GM18909 (cell line): Measurements from ENCODE around the gene AMBP.
"Not testable (repeated sequence)": the region's sequence is repeated elsewhere in the genome, so short reads cannot be mapped to it uniquely, and the experiment has no call there.

ENCODE experiments used
- ATAC-seq: cut with Tn5 transposase; IDR thresholded peaks from one replicate; pipeline ENCODE4 v1.9.1; 2021; ENCODE audit warnings: mild to moderate bottlenecking; ENCODE audit not compliant: unreplicated experiment, poor library complexity

The AMBP gene

DNA sequence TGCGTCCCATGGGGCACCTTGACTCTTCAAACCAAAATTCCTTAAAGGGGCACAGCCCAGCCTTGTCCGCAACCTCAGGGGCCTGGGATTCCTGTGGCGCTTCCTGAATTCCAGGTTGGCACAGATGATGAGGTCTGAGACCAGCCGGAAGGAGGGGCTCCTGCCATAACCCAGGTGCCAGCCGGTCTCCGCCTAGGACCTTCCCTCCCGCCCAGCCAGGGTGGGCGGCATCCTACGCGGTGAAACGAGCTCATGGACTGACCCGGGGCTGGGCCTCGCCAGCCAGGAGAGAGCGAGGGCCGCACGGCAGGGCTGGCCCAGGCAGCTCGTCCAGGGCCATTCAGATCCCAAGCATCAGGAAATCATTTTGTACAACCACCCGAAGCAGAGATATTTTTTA is 23.0 kb downstream of the AMBP start:
- no peak for ATAC-seq

DNA sequence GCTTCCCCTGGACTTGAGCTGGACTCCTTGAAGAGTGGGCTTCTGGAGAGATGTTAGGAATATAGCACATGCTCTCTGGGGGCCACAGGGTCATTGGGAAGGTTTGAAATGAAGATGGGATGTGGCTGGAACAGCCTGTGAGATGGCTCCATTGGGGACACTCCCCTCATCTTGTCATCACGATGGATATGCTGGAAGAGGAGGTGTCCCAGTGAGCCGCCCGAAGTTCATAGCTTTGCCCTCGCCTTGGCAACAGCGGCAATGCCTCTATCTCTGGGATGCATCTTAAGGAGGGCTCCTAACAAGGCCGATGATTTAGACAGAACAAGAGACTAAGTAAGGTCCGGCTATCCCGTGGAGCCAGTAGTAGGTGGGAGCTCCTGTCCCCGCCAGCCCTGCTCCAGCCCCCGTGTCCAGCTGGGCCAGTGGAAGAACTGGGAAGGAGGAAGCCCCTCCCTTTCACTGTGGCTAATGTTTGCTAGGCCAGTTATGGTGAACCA is 23.9 kb downstream of the AMBP start:
- ATAC-seq, result no peak

DNA sequence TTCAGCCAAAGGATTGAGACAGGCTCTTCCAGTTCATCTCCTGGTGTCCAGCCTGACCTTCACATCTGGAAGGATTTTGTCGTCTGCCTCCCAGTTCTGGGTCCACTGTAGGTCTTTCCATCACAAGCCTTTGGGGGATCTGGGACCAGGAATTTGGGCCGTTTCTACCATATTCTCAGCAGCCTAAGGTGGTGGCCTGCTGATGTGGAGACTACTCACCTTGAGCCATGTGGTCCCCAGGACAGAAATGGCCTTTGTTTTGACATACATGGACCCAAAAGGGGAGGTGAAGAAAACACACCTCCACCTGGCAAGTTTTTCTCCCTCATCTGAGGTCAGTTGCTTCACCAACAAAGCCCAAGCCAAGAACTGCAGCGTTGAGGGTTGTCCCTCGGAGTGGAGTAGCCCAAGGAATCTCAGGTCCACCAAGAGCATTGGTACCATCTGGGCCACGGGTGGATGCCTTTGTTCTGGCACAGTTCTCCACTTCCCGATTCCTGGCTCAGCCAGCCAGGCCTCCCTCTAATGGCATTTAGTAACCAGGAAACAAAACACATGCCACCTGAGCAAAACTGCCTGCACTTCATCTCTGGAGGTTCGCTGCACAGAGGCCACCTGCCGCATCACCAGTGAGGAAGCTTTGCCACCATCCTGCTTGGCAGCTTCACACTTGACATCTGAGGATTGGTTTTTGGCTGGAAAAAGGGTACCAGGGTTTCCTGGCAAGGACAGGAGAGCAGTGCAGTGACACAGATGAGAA is 24.7 kb downstream of the AMBP start:
- no peak for ATAC-seq

DNA sequence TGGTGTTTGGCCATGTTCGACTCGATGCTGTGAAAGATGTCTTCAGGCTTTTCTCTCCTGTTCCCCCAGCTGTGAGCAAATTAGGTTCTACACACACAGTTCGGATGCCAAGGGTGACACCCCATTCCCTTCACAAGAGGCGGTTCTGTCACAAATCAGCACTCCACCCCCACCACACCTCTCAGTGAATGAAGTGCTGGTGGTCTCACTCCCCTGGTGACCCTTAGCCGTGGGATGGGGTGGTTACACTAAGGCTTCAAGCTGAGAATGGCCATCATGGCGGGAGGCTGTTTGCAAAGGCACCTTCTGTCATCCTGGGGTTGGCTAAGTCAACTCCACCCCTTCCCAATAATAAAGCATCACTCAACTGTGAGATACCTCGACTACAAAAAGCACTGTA is 26.4 kb downstream of the AMBP start:
- no peak for ATAC-seq

DNA sequence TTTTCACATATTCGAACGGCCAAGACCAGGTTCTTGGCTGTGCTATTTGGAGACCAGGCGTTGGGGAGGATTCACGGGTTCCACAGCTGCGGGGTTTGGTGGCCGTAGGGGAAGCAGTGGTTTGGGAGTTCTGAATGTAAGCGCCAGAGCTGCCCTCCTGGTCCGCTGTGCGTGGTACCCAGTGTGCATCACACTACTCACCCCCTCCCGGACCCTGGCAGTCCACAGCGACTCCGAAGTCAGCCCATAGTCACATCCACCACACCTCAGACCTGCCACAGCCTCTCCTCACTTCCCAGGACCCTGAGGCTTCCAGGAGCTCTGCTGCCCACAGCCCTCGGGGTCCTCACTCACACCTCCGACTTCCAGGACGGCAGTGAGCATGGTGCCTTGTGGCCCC is 26.8 kb downstream of the AMBP start:
- no peak for ATAC-seq

DNA sequence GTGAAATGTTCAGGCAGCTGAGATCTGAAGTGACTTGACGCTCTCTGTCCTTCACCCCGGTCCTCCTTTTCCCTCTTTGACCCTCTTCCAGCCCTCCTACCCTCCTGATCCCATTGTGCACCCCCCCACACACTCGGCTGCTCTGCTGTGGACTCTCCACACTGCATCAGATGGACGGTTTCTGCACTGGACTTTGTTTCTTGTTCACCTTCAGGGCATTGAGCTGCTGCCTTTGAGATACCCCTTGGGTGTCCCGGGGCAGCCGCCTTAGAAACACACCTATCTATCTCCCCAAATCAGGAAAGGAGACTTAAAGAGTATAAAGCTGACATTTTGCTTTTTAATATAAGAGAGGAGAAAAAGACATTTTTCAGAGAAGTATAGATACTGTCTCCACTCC is 27.5 kb downstream of the AMBP start:
- ATAC-seq, result no peak

DNA sequence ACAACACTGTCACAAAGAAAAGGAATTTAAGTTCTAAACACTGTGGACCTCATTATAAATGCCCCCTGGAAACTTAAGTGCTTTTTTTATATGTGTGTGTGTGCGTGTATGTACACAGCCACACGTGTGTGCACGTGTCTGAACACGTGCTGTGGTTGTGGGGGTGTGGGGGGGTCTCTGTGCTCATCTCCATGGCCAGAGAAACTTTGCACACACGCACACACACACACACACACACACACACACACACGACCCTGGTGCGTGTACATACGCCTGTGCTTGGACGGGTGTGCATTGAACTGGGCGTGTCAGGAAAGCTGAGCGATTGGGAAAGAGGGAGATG is 27.9 kb downstream of the AMBP start:
- no peak for ATAC-seq

DNA sequence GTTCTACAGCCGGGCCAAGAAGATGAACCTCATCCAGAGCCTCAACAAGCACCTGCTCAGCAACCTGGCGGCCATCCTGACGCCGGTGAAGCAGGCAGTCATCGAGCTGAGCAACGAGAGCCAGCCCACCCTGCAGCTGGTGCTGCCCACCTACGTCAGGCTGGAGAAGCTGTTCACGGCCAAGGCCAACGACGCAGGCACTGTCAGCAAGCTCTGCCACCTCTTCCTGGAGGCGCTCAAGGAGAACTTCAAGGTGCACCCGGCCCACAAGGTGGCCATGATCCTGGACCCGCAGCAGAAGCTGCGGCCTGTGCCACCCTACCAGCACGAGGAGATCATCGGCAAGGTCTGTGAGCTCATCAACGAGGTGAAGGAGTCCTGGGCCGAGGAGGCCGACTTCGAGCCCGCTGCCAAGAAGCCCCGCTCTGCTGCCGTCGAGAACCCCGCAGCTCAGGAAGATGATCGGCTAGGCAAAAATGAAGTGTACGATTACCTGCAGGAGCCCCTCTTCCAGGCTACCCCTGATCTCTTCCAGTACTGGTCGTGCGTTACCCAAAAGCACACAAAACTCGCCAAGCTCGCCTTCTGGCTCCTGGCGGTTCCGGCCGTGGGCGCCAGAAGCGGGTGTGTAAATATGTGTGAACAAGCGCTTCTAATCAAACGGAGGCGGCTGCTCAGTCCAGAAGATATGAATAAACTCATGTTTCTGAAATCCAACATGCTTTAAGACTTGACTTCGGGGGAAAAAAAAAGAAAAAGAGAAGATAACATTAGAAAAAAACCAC is 28.5 kb downstream of the AMBP start:
- ATAC-seq, result no peak

DNA sequence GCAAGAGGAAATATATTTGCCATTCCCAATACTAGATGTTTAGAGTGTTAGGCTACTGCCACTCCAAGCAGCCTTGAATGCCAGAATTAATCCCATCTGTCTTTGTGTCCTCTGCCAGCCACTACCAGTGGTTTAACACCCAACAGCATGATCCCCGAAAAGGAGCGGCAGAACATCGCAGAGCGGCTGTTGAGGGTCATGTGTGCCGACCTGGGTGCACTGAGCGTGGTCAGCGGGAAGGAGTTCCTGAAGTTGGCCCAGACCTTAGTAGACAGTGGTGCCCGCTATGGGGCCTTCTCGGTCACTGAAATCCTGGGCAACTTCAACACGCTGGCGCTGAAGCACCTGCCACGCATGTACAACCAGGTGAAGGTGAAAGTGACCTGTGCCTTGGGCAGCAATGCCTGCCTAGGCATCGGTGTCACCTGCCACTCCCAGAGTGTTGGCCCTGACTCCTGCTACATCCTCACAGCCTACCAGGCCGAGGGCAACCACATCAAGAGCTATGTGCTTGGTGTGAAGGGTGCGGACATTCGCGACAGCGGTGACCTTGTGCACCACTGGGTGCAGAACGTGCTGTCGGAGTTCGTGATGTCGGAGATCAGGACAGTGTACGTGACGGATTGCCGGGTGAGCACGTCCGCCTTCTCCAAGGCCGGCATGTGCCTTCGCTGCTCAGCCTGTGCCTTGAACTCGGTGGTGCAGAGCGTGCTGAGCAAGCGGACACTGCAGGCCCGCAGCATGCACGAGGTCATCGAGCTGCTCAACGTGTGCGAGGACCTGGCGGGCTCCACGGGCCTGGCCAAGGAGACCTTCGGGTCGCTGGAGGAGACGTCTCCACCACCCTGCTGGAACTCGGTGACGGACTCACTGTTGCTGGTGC is 29.3 kb downstream of the AMBP start:
- no peak for ATAC-seq

DNA sequence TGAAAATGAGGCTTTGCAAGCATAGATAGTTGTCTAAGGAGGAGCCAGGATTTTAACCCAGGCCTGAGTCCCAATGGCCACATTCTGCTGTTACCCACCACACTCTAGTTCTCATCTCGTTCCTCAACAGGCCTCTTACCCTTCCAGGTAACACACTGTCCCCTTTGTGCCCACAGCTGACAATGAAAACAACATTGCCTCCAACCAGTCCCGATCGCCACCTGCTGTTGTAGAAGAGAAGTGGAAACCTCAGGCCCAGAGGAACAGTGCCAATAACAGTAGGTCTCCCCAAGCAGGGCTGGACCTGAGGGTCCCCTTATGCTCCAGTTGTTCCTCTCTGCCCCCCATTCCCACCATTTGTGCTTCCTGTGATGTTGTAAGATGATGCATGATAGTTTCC is 30.4 kb downstream of the AMBP start:
- ATAC-seq, result no peak

DNA sequence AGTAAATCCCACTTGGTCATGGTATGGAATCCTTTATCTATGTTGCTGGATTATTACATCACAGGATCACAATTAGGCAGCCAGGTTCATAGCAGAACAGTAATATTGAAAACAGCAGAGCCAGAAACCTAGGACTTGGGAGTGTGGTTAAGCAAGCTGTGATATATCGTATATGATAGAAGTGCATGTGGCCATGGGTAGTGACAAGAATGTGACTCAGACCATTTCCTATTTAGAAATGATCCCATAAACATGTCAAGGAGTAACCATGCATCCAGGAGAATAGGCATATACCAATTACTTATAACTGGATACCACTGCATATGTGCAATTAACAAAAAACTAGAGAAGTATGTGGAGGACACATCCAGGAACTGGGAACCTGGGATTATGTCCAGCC is 31.2 kb downstream of the AMBP start:
- no peak for ATAC-seq

DNA sequence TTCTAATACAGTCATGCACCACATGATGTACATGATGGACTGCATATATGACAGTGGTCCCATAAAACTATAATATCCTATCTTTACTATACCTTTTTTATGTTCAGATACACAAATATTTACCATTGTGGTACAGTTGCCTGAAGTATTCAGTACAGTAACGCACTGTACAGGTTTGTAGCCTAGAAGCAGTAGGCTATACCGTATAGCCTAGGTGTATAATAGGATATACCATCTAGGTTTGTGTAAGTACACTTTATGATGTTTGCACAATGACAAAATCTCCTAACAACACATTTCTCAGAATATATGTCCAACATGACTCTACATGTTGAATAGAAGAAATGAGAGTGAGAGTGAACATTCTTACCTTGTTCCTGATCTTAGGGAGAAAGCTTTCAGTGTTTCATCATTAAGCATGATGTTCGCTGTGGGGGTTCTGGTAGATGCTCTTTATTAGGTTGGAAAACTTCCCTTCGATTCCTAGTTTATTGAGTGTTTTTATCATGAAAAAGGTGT is 31.8 kb downstream of the AMBP start:
- ATAC-seq, result no peak

DNA sequence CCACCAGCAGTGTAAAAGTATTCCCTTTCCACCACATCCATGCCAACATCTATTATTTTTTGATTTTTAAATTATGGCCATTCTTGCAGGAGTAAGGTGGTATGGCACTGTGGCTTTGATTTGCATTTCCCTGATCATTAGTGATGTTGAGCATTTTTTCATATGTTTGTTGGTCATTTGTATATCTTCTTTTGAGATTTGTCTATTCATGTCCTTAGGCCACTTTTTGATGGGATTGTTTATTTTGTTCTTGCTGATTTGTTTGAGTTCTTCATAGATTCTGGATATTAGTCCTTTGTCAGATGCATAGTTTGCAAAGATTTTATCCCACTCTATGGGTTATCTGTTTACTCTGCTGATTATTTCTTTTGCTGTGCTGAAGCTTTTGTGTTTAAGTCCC is 34.4 kb downstream of the AMBP start:
- not testable (repeated sequence) for ATAC-seq

DNA sequence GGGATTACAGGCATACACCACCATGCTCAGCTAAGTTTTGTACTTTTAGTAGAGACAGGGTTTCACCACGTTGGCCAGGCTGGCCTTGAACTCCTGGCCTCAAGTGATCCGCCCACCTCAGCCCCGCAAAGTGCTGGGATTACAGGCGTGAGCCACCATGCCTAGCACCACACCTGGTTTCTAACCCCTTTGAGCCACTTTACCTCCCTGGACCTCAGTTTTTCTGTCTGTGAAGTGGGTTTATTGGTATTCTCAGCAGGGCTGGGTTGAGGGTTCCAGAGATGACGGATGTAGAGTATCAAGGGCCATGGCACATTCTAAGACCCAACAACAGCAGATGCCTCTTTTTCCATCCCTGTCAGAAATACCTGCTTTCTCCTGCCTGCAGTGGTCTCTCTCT is 38.6 kb downstream of the AMBP start:
- ATAC-seq, result no peak

DNA sequence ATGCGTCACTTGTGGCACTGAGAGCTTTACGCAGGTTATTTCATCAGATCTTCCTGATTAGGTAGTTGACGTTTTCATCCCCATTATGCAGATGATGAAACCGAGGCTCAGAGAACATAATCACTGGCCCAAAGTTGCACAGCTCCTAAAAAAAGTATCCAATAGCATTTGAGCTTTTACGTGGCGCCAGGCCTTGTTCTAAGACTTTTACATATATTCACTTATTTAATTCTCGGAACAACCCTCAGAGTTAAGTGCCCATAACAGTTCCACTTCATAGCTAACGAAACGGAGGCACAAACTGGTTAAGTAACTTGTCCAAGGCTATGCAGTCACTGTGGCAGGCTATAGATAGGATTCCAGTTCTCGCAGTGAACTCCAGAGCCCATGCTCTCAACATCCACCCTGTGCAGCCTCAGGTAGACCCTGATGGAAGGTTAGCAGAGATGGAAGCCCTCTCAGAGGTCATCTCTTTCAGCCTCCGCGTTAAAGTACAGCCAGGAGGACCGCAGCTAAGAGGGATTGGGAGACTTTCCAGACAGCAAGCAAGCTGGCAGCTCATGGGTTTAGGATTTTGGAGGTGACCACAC is 39.3 kb downstream of the AMBP start:
- no peak for ATAC-seq

DNA sequence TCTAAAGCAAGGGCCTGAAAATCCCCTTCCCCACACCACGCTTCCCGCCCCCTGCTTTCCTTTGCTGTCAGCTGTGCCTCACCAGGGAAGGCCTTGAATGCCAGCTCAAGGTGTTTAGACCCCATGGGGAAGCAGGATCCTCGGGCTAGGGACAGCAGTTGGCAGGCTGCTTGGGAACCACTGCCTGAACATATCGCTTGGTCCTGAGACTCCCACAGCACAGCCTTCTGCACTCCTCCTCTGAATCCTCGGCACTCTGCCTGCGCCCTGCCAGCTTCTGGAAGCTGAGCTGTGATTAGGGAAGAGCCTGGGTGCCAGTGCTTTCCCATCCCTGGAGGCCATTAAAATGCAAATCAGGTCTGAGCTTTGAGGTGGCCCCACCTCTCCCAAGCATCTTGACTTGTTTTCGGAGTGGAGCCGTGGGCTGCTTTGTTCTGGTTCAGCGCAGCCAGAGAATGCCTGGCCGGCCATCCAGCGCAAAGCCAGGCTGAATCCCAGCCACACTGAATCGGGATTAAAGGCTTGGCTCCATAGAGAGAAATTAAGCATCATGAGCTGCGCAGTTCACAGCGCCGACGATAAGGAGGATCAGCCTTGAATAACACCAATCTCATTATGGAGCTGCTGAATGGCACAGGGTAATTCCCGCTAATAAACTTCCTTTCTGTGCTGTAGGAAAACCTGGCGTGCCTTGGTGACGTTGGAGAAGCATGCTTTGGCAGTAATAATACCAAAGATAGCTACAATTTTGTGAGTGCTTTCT is 40.0 kb downstream of the AMBP start:
- no peak for ATAC-seq

DNA sequence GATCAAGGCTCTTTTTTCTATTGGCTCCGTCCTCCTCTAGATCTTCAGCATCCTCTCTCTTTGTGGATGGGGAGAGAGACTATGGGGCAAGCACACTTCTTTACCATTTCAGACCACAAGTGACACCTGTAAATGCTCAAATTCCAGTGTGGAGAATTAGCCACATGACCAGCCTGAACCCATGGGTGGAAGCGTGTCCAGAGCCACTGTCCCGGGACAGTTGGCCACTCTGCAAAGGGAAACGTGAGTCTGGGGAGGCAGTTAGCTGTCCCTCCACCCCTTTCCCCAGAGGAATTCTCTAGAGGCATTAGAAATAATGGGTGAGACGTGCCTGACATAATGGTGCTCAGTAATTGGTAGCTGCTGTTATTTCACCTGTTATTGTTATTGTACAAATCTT is 40.9 kb downstream of the AMBP start:
- no peak for ATAC-seq

DNA sequence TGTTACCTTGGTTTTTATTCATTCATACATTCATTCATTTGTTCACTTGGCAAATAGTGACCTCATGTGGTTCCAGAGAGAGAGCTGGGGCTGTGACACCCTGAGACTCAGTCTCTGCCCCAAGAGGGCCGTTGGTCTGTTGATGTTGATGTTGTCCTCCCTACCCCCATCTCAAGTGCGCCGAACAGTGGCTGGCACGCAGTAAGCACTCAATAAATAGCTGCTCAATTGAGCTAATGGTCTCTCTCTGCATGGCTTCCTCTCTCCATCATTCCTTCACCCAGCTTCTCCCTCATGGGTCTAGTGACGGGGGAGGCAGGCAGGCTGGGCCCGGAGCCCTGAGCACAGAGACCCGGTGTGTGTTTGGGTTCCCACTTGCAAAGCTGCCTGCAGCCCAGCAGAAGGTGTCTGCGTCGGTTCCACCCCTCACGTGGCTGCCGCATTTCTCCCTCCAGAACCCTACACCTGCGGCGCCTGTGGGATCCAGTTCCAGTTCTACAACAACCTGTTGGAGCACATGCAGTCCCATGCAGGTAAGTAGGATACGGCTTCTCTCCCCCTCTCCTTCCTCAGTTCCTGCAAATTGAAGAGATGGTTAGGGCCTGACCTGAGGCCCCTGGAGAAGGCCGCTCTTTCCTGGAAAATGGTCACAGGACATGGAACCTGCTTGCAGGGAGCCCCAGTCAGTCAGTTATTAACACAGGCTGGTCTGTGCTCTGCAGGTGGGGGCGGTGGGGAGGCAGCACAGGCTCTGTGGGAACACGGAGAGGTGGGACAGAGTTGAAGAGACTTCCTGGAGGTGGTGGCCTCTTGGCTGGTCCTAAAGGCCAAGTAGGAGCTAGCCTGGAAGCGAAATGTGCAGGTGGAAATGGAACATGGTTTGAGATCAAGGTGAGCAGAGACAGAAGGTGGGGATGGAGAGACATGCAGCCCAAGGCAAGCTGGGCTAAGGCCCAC is 42.0 kb downstream of the AMBP start:
- ATAC-seq, result no peak
